Gastrocnemius medialis (tissue), 4 donors: ENCODE results near the gene CENPH. TPM values are rescaled to one million over a fixed set of nuclear protein-coding genes. Genes with fewer than 3 reads are reported as not detected.
"Not testable (repeated sequence)": the region's sequence is repeated elsewhere in the genome, so short reads cannot be mapped to it uniquely, and the experiment has no call there.

Experiments used
- ATAC-seq, 2 donors: fragments of 150-250 bp; one replicate each; pipeline ENCODE4 v1.9.1; 2016
- DNase-seq, 2 donors: peaks; one replicate each; pipeline ENCODE4 v3.0.0-alpha.2; 2019
- H3K27ac ChIP-seq, 4 donors: fragments of 200-600 bp; sonication (generic); 1 replicate in 1 of 4; 2 replicates in 3 of 4; pipeline ENCODE4 v1.5.1; 2016 to 2018; ENCODE audit warnings: mild to moderate bottlenecking in 2 of 4, moderate library complexity in 1 of 4
- H3K27me3 ChIP-seq, 3 donors: fragments of 200-600 bp; sonication (generic) in 2 of 3; 1 replicate in 1 of 3; 2 replicates in 2 of 3; pipeline versions ENCODE4 v1.5.1 to v1.6.0; 2016 to 2019; ENCODE audit warnings: mild to moderate bottlenecking in 1 of 3, moderate library complexity in 1 of 3
- H3K36me3 ChIP-seq, 2 donors: fragments of 200-600 bp; sonication (generic) in 1 of 2; one replicate each; pipeline ENCODE4 v1.5.1; 2017 to 2018
- H3K4me1 ChIP-seq, 2 donors: fragments of 200-600 bp; sonication (generic) in 1 of 2; one replicate each; pipeline ENCODE4 v1.5.1; 2016 to 2017; ENCODE audit warnings: mild to moderate bottlenecking in 2 of 2
- H3K4me3 ChIP-seq, 4 donors: fragments of 200-600 bp; sonication (generic) in 3 of 4; 1 replicate in 1 of 4; 2 replicates in 3 of 4; pipeline ENCODE4 v1.5.1; 2016 to 2019; ENCODE audit warnings: mild to moderate bottlenecking in 2 of 4
- H3K9me3 ChIP-seq, 3 donors: fragments of 200-600 bp; sonication (generic) in 2 of 3; 1 replicate in 1 of 3; 2 replicates in 2 of 3; pipeline ENCODE4 v1.5.1; 2016 to 2019
- POLR2A ChIP-seq, 2 donors: fragments of 450-650 bp; IDR thresholded peaks; one replicate each; pipeline ENCODE4 v1.6.1; 2017; ENCODE audit warnings: antibody characterized with exemption in 2 of 2, mild to moderate bottlenecking in 2 of 2, moderate library complexity in 2 of 2
- in situ Hi-C, 4 donors: fragments of 200-750 bp; cut with MboI; loops; one replicate each; pipeline versions ENCODE4 v1.15.0 to v1.8.0; 2017; ENCODE audit warnings: low sequenced_read_pairs in 4 of 4
- intact Hi-C: fragments of 100-400 bp; cut with DNase I; formaldehyde crosslinking; loops from one replicate; pipeline ENCODE4 v1.15.1; 2023; ENCODE audit warnings: low total_unique reads
- total RNA-seq, 4 donors: library from RNA; depleted of rRNA; stranded (reverse); fragments of >200 nt; gene quantifications; one replicate each; pipeline versions ENCODE4 v1.1.0 to v1.2.3, GENCODE V29; 2016
- TF ChIP-seq, protein P1 (sequence below), 5 experiments: fragments of 450-650 bp in 3 of 5; fragments of 200-600 bp in 2 of 5; sonication (generic) in 2 of 5; IDR thresholded peaks in 4 of 5; conservative IDR thresholded peaks in 1 of 5; 1 replicate in 4 of 5; 2 replicates in 1 of 5; pipeline ENCODE4 v1.5.1; 2016 to 2019; ENCODE audit warnings: antibody characterized with exemption in 5 of 5, mild to moderate bottlenecking in 3 of 5, moderate library complexity in 3 of 5

The CENPH gene
- total RNA-seq, 4 donors from 2014 or later = 0.87 to 4.9 (median 1.8) TPM

DNA sequence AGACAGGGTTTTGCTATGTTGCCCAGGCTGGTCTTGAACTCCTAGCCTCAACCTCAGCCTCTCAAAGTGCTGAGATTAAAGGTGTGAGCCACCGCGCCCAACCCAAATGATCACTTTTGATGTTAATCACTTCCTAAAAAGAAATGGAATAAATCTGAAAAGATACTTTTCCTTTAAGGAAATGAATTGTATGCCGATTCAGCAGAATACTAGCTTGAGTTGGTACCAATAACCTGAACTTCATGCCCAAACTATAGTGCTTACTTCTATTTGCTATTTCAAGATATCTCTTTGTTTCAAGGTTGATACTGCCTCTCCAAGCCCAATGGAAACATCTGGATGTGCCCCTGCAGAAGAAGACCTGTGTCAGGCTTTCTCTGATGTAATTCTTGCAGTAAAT, 18.4 kb upstream of the CENPH start:
- ATAC-seq (no peak), DNase-seq (no peak)
- no peaks in the 10 kb centered on the region for H3K27me3 ChIP-seq
- no peaks in the 10 kb centered on the region for H3K36me3 ChIP-seq
- no peak overlapping the region for H3K27ac ChIP-seq
- H3K4me3 ChIP-seq = no peak overlapping the region
- H3K4me1 ChIP-seq = peaks cover 7 to 8% of the 10 kb centered on the region in 2 donors
- H3K9me3 ChIP-seq = no peaks in the 10 kb centered on the region
- no peak for TF ChIP-seq POLR2A (IDR thresholded peaks at IDR 0.05)
- TF ChIP-seq, protein P1, sequence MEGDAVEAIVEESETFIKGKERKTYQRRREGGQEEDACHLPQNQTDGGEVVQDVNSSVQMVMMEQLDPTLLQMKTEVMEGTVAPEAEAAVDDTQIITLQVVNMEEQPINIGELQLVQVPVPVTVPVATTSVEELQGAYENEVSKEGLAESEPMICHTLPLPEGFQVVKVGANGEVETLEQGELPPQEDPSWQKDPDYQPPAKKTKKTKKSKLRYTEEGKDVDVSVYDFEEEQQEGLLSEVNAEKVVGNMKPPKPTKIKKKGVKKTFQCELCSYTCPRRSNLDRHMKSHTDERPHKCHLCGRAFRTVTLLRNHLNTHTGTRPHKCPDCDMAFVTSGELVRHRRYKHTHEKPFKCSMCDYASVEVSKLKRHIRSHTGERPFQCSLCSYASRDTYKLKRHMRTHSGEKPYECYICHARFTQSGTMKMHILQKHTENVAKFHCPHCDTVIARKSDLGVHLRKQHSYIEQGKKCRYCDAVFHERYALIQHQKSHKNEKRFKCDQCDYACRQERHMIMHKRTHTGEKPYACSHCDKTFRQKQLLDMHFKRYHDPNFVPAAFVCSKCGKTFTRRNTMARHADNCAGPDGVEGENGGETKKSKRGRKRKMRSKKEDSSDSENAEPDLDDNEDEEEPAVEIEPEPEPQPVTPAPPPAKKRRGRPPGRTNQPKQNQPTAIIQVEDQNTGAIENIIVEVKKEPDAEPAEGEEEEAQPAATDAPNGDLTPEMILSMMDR (IDR thresholded peaks at IDR 0.05 in 4 of 5, conservative IDR thresholded peaks at IDR 0.05 in 1 of 5) = no peak
- in situ Hi-C loops = no loop called here
- intact Hi-C loops = no loop called here

DNA sequence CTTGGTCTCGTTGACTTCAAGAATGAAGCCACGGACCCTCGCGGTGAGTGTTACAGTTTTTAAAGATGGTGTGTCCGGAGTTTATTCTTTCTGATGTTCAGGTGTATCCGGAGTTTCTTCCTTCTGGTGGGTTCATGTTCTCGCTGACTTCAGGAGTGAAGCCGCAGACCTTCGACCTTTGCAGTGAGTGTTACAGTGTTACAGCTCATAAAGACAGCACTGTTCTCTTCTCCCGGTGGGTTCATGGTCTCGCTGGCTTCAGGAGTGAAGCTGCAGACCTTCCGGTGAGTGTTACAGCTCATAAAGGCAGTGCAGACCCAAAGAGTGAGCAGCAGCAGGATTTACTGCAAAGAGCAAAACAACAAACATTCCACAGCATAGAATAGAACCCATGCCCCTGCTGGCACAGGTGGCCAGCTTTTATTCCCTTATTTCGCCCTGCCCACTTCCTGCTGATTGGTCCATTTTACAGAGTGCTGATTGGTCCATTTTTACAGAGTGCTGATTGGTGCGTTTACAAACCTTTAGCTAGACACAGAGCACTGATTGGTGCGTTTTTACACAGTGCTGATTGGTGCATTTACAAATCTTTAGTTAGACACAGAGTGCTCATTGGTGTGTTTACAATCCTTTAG, 7.6 kb upstream of the CENPH start:
- H3K9me3 ChIP-seq, intact Hi-C loops, ATAC-seq, DNase-seq, H3K36me3 ChIP-seq, H3K4me3 ChIP-seq, H3K4me1 ChIP-seq, in situ Hi-C loops, H3K27ac ChIP-seq, H3K27me3 ChIP-seq: not testable (repeated sequence)

DNA sequence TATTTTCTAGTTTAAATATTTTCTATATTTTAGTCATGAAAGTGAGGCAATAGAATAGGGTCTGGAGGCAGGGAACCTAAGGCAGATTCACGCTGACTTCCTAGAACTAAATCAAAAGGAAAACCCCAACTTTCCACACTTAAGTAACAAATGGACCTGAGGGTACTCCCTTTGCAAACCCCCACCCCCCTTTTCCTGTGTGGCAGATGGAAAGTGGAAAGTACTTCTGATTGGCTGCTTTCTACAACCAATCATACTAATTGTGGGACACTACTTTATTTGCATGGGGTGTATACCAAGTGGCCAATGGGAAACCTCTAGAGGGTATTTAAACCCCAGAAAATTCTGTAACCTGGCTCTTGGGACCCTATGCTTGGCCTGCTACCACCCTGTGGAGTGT, 4.8 kb upstream of the CENPH start:
- Histone ChIP-seq H3K36me3 (no peaks in the 10 kb centered on the region), H3K4me3 (no peak overlapping the region), H3K9me3 (no peaks in the 10 kb centered on the region), H3K4me1 (peaks cover 5 to 8% of the 10 kb centered on the region in 2 donors), H3K27me3 (no peaks in the 10 kb centered on the region), H3K27ac (no peak overlapping the region)
- in situ Hi-C loops (no loop called here), intact Hi-C loops (loop anchor here (5.0 kb wide), 1 partner anchor 48 kb away; the partner anchor contains the start of gene CDK7)
- DNase-seq = no peak
- TF ChIP-seq POLR2A (IDR thresholded peaks at IDR 0.05) = no peak
- TF ChIP-seq, protein P1 (IDR thresholded peaks at IDR 0.05 in 4 of 5, conservative IDR thresholded peaks at IDR 0.05 in 1 of 5) = no peak
- no peak for ATAC-seq

DNA sequence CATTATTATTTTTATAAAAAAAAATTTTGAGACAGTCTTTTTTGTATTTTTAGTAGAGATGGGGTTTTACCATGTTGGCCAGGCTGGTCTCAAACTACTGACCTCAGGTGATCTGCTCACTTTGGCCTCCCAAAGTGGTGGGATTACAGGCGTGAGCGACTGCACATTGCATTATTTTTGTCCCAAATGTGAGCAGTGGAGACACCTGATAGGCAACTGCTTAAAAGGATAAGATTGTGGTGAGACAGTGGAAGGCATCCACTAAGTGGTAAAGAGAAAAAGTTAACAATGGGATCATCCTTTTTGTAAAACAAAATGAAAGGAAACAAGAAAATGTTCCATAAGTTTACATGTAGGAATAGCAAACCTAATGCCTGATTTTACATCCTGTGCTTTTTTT, 2.0 kb upstream of the CENPH start:
- TF ChIP-seq, protein P1 (IDR thresholded peaks at IDR 0.05 in 4 of 5, conservative IDR thresholded peaks at IDR 0.05 in 1 of 5) = no peak
- no peak for TF ChIP-seq POLR2A (IDR thresholded peaks at IDR 0.05)

DNA sequence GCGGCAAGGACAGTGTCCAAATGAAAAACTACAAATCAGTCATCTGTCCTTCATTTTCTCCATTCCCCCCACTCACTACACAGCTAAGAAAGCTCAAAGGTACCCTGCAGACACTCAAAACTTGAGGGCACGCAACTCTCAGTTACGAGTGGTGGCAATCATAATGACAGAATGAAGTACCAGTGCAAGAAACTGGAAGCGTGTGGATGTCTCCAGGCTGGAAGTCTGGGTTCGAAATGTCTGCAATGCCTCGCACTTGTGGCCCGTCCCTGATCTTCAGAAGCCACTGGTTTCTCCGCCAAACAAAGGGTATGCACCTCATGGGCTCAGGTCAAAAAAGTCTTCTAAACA, 597 bp upstream of the CENPH start:
- Histone ChIP-seq H3K9me3 (no peaks in the 10 kb centered on the region), H3K4me3 (peak overlapping the region; percentile 69 to 87 (median 78)), H3K27ac (peak overlapping the region in 3 of 4 donors; percentile 66 to 74 (median 69)), H3K36me3 (no peaks in the 10 kb centered on the region), H3K27me3 (no peaks in the 10 kb centered on the region), H3K4me1 (peaks cover 11 to 14% of the 10 kb centered on the region in 2 donors)
- TF ChIP-seq, protein P1 (IDR thresholded peaks at IDR 0.05 in 4 of 5, conservative IDR thresholded peaks at IDR 0.05 in 1 of 5) = no peak
- TF ChIP-seq POLR2A (IDR thresholded peaks at IDR 0.05) = no peak
- DNase-seq = no peak
- in situ Hi-C loops = no loop called here
- ATAC-seq = peak in 1 of 2 donors; percentile 5
- intact Hi-C loops = loop anchor here (1.0 to 5.0 kb wide), 3 partner anchors 22 to 44 kb away; partner anchors contain the start of gene CDK7

More for the DNA sequence above, 2.0 kb upstream of the CENPH start:
- intact Hi-C loops = loop anchor here (5.0 kb wide), 1 partner anchor 45 kb away; the partner anchor contains the start of gene CDK7
- Histone ChIP-seq H3K27ac (no peak overlapping the region), H3K9me3 (no peaks in the 10 kb centered on the region), H3K27me3 (no peaks in the 10 kb centered on the region), H3K4me1 (peaks cover 11 to 14% of the 10 kb centered on the region in 2 donors), H3K4me3 (no peak overlapping the region), H3K36me3 (no peaks in the 10 kb centered on the region)
- DNase-seq (no peak), ATAC-seq (no peak)
- in situ Hi-C loops = no loop called here
